ENCODE measurements around the gene ADI1.
"Not testable (repeated sequence)": the region's sequence is repeated elsewhere in the genome, so short reads cannot be mapped to it uniquely, and the experiment has no call there.

The ADI1 gene

GRCh38 chr2:3492475-3492787 is 26.9 kb downstream of the ADI1 start:
- DNase-seq = not testable (repeated sequence)

DNA sequence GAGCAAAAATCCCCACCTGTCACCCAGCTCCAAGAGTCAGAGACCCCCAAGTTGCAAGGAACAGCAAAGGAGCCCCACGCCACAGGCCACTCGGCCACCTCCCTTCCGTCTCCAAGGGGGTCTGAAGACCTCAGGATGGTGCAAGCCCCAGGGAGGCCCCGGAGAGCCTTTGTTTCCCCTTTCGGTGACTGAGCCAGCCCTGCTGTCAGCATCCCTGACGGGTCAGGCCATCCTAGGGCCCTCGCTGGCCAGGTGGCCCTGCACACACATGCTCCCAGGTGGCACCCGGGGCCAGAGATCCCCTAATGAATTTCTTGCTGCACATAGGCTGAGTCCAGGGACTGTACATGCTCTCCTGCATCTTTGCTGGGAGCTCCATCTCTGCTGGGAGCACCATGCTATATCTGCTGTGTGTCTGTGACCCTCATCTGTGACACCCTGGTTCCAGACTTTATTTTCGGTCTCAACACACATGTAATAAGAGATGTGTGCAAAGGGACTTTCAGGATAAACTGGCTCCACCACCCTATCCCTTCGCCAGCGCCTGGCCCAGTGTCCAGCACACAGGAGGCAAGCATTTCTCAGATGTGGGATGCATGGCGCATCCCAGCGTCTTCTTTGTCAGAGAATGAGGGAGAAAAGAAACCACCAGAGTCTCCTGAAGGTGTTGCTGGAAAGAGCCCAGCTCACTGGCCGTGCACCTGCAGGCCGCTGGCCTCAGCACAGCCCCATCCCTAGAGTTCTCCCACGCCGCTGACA is 27.4 kb downstream of the ADI1 start:
- no peak for DNase-seq

DNA sequence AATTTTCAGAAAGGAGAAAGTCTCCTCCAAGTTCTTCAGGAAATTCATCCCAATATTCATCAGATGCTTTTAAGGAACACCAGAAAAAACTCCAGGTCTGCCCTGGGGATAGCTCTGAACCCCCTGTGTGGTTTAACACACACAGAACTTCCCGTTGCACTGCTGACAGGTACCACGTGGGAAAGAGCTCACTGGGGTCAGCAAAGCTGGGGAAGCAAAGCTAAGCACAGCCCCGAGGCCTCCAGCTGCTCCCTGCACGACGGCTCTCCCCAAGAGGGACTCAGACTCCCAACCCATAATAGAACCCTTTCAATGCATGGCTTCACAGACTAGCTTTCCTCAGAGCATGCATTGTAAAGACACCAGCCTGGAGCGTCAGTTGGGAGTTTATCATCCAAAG is 28.0 kb downstream of the ADI1 start:
- DNase-seq = no peak

GRCh38 chr2:3490191-3491170 is 28.9 kb downstream of the ADI1 start:
- DNase-seq = no peak

DNA sequence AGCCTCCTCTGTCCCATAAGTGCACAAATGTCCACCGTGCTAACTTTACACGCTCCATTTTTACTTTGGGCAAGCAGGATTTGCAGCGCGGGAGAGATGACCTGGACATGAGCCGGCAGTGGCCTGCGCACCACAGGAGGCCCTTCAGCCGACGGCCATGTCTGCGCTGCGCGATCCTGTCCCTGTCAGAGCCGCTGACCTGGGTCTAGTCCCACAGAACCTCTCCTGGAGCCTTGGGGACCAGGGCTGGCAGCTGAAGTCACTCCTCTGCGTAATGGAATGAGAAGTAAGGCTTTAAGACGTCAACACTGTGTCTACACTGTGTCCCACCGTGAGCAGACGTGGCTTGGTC is 29.6 kb downstream of the ADI1 start:
- DNase-seq = no peak

GRCh38 chr2:3488855-3489763 is 30.2 kb downstream of the ADI1 start:
- no peak for DNase-seq

- no peak for DNase-seq
Measured at GRCh38 chr2:3488061-3488531, 31.2 kb downstream of the ADI1 start.

DNA sequence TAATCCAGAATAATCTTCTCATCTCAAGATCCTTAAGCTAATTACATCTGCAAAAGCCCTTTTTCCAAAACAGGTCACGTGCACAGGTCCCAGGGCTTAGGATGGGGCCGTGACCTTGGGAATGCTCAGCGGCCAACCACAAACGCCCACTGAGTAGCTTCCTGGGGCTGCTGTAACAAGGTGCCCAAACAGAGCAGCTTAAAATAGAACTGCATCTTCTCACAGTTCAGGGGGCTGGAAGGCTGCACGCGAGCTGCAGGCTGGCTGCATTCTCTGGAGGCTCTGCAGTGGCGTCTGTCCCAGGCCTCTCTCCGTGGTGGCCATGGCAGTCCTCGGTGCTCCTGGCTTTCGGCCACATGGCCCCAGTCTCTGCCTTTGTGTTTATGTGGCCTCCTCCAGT is 31.9 kb downstream of the ADI1 start:
- no peak for DNase-seq

GRCh38 chr2:3487028-3487425 is 32.3 kb downstream of the ADI1 start:
- no peak for DNase-seq

DNA sequence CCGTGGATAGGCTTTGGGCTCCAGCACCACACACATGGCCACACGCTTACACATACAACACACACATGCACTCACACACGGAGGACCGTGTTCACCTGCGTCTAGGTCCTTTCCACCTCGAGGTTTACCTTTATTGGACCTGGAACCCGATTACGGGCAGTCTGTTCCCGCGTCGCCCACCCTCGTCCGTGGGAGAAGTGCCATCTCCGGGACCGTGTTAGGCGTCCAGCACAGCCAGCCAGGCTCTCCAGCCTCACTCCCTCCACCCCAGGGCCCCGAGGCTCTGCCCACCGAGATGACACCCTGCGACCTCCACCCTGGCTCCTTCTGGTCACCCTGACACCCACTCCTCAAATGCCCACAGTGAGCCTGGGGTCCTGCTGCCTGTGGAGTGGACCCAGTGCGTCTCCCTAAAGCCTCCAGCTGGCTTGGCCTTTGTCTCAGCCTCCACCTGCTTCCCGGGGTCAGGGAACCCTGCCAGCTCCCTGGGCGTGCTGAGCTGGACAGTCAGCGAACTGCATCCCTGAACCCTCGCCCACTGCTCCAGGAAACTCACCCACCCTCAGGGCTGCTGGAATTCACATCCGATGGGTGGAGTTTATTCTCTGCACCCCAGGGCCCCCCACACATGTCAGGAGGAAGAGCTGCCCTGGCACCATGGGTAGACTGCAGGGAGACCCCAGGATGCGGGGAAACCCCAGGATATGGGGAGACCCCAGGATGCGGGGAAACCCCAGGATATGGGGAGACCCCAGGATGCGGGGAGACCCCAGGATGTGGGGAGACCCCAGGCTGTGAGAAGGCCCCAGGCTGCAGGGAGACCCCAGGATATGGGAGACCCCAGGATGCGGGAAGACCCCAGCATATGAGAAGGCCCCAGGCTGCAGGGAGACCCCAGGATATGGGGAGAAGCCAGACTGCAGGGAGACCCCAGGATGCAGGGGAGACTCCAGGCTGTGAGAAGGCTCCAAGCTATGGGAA is 33.0 kb downstream of the ADI1 start:
- no peak for DNase-seq

DNA sequence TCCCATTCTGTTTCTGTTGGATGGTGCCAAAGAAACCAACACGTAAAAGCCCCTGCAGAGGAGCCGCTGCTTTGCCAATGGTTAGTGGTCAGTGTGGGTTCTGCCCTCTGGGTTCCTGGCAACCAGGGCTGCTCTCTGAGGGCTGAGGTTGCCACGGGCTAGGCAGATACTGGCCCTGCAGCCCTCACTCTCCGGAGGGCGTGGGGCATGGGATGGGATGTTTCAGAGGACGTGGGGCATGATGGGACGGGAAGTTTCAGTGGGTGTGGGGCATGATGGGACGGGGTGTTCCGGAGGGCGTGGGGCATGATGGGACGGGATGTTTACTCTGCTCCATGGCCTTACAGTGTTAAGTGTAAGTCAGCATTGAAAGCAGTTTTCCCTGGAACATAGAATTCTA is 34.2 kb downstream of the ADI1 start:
- DNase-seq = no peak

DNA sequence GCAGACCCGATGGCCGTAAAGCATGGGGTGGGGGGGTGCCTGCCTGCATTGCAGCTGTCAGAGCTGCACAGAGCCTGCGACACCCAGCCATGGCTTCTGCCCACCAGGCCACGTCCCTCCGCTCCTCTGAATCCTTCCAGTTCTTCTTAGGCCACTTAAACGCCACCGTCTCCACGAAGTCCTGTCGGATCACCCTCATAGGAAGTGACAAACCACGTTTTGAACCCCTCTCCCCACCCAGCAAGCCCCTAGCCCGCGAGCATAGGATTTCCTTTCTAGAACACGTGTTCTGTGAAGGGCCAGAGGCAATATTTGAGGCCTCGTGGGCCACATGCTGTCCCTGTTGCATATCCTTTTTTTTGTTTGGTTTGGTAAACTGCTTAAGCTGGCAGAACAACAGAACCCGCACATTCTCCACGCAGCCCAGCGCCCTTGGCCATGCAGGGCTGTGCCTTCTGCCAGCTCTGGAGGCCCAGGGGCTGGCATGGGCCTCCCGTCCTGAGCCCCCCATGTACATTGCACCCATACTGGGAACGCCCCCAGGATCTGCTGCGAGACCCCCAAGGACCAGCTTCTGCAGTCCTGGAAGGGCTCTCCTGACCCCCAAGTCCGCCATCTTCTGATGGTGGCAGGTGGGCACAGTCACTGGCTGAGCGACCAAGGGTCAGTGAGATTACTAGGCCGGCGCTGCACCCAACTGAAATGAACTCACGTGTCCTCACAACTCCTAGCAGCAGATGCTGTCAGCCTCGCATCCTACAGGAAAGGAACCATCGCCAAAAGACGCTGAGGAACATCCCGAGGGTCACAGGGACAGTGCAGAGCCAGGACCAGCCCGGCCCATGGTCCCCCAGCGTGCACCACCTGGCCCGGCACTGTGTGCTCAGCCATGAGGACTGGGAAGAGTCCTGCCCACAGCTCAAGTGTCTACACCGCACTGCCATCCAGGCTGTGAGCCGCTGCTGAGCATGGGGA is 35.1 kb downstream of the ADI1 start:
- no peak for DNase-seq

DNA sequence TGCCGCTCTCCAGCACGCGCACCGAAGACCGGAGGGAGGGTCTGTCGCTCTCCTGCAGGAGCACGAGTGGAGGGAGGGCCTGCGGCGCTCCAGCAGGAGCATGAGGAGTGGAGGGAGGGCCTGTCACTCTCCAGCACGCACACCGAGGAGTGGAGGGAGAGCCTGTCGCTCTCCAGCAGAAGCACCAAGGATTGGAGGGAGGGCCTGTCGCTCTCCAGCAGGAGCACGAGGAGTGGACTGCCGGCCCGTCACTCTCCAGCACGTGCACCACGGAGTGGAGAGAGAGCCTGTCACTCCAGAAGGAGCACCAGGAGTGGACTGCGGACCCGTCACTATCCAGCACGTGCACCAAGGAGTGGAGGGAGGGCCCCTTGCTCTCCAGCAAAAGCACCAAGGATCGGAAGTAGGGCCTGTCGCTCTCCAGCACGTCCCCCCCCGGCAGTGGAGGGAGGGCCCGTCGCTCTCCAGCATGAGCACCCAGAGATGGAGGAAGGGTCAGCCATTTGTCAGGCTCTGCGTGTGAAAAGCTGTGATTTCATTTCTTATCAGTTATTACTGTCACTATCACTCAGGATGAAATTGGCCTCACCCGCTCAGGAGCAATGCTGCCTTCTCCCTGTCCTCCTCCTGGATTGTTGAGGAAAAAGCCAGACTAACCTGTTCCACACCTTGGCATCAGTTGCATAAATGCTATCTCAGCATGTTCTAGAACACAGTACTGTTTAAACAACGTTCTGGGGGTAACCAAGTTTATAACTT is 35.9 kb downstream of the ADI1 start:
- DNase-seq = no peak

GRCh38 chr2:3482363-3482821 is 36.9 kb downstream of the ADI1 start:
- DNase-seq = no peak

DNA sequence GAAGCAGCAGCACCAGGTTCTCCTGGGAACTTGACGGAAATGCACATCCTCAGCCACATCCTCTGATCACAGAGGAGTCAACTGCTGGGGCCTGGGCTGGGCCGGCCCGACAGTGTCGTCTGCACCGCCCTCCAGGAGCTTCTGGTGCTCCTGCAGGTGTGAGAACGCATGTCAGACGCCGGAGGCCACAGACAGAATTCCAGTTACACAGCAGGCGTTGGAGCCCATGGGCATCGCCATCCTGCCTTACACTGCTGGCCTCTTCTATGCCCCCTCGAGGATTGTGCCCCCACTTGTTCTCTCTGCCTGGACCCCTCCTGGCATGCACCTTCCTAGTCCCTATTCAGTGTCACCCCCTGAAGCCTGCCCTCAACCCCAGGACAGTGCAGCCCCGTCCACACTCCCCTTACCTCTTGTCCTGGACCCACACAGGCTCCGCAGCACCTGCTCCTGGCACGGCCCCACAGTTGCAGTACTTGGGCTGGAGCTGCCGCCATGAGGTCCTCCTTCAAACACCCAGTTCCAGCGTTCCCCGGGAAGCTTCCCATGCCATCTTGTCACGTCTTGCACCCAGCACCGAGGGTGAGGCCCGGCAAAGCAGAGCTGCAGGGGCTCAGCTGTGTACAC is 37.5 kb downstream of the ADI1 start:
- no peak for DNase-seq

DNA sequence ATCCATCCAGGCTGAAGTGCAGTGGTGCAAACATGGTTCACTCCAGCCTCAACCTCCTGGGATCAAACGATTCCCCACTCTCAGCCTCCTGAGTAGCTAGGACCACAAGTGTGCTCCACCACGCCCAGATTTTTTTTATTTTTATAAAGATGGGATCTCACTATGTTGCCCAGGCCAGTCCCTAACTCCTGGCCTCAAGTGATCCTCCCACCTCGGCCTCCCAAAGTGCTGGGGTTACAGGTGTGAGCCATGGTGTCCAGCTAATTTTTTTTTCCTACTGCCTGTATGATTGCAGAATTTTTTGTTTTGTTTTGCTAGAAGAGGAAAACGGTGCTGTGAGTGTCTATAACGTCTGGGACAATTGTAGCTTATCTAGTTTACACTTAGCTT is 38.3 kb downstream of the ADI1 start:
- DNase-seq = no peak

DNA sequence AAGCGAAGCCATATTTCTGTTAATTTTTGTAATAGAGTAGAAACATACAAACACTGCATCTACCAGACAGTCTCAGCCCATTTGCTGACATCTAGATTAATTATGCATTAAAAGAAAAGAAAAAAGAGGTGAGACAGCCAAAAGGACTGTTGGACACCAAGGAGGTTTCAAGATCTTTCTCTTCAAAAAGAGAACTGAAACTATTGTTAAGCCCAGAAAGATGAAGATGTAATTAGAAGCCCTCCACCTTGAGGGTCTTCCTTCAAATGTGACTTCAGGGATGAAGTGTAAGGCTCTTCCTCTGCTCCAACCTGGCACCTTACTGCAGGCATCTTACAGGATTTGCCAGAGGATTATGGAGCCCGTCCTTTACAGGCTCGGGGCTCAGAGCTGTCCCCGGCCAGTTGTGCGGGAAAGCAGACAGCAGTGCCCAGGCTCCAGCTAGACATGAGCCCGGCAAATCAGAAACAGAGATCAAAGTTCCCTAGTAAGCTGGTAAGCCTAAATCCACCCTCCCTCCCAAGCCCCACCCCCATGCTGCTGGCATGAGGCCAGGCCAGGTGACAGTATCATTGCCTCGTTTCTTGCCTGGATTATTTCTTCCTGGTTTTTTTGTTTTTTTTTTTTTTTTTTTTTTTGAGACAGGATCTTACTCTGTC is 38.9 kb downstream of the ADI1 start:
- no peak for DNase-seq

- DNase-seq = no peak
Measured at GRCh38 chr2:3479430-3480320, 39.7 kb downstream of the ADI1 start.

All from NCI-H524 treated with DMSO at 0.1 percent for 48 hours (cell line).